Activated naive CD4-positive, alpha-beta T cell treated with anti-CD3 and anti-CD28 coated beads, Interleukin-2, amount 50 U/mL, for 72 hours (primary cell): ENCODE data around the gene TMEM87A. TPM values are rescaled to one million over a fixed set of nuclear protein-coding genes. Genes with fewer than 3 reads are reported as not detected.
A peak's percentile ranks its signal among the peaks of the same experiment; 100 is the strongest.

ENCODE experiments used
- ATAC-seq, 2 donors: fragments of 150-1000 bp; cut with Tn5 transposase; 2 replicates each; pipeline ENCODE4 v1.10.0; 2021; ENCODE audit warnings: mild to moderate bottlenecking in 2 of 2, moderate library complexity in 2 of 2
- DNase-seq, 2 donors: peaks; one replicate each; pipeline ENCODE4 v3.0.0; 2021 to 2022; ENCODE audit warnings: low spot score in 2 of 2
- H3K27ac Mint-ChIP-seq, 2 donors: one replicate each; pipeline ENCODE4 v1.8.0; 2022; ENCODE audit warnings: mild to moderate bottlenecking in 2 of 2, mixed read lengths in 2 of 2
- H3K36me3 Mint-ChIP-seq, 2 donors: one replicate each; pipeline ENCODE4 v1.8.0; 2022; ENCODE audit warnings: mixed read lengths in 2 of 2
- H3K9me3 Mint-ChIP-seq, 2 donors: one replicate each; pipeline ENCODE4 v1.8.0; 2022; ENCODE audit warnings: mixed read lengths in 2 of 2
- total RNA-seq, 2 donors: library from RNA; stranded (reverse); gene quantifications; one replicate each; pipeline ENCODE4 v1.2.3, GENCODE V29; 2022

TMEM87A gene
- total RNA-seq, 2 donors from 2014 or later, result 35.9 to 45.2 TPM

DNA sequence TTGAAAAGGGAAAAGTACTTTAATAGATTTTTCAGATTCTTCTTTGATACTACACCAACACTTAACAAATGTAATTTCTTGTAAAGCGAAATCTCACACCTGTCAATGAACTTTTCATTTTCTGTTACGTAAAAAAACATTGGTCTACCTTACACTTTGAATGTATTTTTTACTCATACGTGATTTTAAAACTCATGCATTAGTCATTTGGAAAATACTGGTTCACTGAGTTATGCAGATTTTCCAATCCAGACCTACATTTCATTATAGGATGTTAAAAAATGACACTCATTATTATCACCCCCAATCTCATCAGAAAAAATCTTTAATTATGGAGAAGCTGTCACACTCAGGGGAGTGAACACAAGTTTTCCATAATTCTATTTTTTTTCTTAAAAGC lies 79.8 kb downstream of the TMEM87A start:
- no peak for DNase-seq
- peak; percentile 60 to 67 for ATAC-seq
- Mint-ChIP-seq H3K27ac (peak overlapping the region; percentile 89 to 100), H3K9me3 (no peaks in the 10 kb centered on the region), H3K36me3 (peaks cover 18 to 66% of the 10 kb centered on the region in 2 donors)

DNA sequence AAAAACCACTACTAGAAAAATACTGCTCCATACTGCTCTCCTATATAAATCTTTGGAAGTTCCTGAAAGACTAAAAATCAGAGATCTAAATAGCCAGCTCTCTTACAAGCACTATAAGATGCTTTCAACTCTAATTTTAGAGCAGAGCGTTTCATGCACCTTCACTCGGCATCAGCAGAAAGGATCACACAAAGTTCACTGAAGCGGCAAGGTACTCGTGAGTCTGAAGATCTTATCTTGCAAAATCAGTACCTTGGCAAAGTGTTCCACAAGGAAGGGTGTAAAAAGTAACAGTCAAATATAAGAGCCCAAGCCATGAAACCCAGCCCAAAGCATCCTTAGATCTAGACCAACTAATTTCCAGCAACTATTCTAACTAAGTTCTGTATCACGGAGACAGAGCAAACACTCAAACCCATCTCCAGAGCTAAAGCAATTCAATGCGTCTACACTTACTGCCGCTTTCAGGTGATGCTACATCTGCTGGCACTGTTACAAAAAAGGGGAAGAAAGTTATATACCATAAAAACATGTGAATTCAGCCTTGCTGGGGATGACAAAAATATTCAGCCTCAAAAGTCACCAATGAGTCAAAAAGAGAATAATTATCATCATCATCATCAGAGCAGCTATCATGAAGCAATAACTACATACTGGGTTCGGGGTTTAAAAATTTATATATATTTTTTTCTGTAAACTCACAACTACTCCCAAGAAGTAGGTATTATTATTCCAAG lies 81.5 kb downstream of the TMEM87A start:
- Mint-ChIP-seq H3K27ac (peak overlapping the region; percentile 87 to 89), H3K9me3 (no peaks in the 10 kb centered on the region), H3K36me3 (peaks cover 21 to 71% of the 10 kb centered on the region in 2 donors)
- ATAC-seq (peak; percentile 46 to 49), DNase-seq (no peak)

DNA sequence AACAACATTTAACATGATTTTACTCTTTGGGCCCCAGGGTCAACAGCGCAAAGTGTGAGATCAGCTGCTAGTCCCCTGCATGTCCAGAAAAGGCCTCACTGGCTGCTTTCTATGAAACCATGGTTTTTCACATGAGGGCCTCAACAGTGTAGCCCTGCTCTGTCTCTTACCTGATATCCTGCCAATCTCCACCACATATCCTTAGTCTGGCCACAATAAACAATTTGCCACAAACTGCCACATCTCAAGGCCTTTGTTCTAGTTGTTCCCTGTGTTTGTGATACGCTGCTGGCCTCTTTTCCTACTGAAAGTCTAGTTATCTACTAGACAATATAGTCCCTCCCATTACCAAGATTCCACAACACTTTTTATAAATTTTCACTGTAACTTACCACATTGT lies 82.9 kb downstream of the TMEM87A start:
- Mint-ChIP-seq H3K27ac (peak overlapping the region; percentile 58 to 73), H3K36me3 (peaks cover 17 to 72% of the 10 kb centered on the region in 2 donors), H3K9me3 (no peaks in the 10 kb centered on the region)
- ATAC-seq, result no peak
- DNase-seq, result no peak

DNA sequence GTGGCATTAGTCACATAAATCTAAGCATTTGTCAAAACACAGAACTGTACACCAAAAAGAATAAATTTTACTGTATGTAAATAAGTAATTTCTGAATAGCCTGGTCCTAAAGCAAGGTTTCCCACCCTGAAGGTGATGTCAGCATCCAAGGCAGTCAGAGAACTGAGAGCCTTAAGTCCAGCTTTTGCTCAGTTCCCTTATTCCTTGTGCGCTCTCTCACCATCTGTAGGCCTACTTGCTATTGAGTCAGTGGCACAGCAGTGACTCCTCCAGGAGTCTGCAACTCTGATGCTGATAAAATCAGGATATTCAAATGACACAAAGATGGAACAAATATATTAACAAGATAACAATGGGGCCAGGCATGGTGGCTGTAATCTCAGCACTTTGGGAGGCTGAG lies 87.4 kb downstream of the TMEM87A start:
- ATAC-seq (no peak), DNase-seq (no peak)
- H3K9me3 Mint-ChIP-seq, result no peaks in the 10 kb centered on the region
- H3K27ac Mint-ChIP-seq, result no peak overlapping the region
- peaks cover 22 to 50% of the 10 kb centered on the region in 2 donors for H3K36me3 Mint-ChIP-seq

DNA sequence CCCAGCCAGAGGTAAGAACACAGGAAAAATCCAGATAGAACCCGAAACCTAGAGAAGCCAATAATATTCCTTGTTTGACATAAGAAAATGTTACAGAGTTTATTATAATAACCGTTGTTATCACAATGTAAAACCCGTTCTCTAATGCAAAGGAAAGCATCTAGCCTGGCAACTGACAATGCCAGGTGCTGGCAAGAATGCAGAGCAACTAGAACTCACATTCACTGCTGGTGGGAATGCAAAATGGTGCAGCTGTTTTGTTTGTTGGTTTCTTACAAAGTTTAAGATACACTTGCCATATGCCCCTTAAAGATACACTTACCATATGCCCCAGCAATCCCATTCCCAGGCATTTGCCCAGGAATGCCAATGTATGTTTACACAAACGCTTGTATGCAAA lies 88.5 kb downstream of the TMEM87A start:
- ATAC-seq, result no peak
- H3K36me3 Mint-ChIP-seq, result peaks cover 16 to 44% of the 10 kb centered on the region in 2 donors

DNA sequence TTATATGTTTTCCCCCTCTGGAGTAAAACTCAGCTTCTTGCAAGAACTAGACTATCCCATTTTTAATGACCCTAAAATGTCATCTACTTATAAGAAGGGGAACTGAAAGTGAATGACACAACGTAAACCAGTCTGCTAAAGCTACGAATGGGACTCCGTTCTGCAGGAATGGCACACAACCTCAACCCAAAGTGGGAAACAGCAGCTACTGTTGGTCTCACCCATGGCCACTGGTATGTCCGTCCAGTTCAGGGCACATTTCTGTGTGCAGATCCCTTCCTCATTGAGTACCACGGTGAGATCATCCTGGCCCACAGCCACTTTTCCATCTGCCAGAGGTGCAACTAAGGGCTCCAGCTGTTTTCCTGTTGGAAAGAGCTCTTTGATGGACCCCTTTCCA lies 88.9 kb downstream of the TMEM87A start:
- Mint-ChIP-seq H3K27ac (no peak overlapping the region), H3K36me3 (peaks cover 16 to 42% of the 10 kb centered on the region in 2 donors), H3K9me3 (no peaks in the 10 kb centered on the region)
- no peak for ATAC-seq
- DNase-seq, result no peak

More for the DNA sequence above, 88.5 kb downstream of the TMEM87A start:
- DNase-seq, result no peak
- Mint-ChIP-seq H3K9me3 (no peaks in the 10 kb centered on the region), H3K27ac (no peak overlapping the region)

DNA sequence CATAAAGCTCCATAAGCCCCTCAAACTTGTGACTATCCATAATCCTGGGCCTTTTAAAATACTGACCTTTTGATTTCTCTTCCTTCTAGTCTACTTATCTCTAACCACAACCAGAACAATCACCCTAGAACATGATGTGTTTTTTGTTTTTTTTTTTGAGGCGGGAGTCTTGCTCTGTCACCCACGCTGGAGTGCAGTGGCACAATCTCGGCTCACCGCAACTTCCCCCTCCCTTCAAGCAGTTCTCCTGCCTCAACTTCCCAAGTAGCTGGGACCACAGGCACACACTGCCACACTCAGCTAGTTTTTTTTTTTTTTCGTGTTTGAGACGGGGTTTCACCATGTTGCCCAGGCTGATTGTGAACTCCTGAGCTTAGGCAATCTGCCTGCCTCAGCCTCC lies 90.3 kb downstream of the TMEM87A start:
- DNase-seq (no peak), ATAC-seq (no peak)
- H3K27ac Mint-ChIP-seq, result peak overlapping the region; percentile 43 to 84
- peaks cover 17 to 29% of the 10 kb centered on the region in 2 donors for H3K36me3 Mint-ChIP-seq
- H3K9me3 Mint-ChIP-seq, result no peaks in the 10 kb centered on the region

DNA sequence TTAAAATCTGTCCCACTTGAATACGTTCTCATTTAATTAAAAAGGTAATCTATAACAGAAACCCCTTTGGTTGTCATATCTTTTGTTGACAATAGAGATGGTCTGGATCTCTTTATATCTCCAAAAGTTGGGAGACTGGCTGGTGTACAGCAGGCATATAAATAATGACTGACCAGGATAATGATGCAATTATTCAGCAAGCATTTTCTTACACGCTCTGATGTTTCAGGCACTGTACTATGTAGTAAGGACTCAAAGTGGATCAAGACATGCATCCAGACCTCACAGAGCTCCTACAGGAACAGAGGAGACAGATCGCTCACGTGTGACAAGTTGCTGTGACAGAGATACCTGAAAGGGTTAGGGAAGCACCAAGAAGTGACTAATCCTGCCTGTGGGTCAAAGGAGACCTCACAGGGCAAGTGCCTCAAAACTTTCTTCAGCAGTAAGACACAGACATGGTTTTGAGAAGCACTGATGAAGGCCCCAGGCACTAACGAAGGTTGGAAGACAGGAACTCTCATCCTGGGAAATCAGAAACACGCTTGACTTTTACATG lies 90.8 kb downstream of the TMEM87A start:
- peaks cover 15 to 24% of the 10 kb centered on the region in 2 donors for H3K36me3 Mint-ChIP-seq
- no peaks in the 10 kb centered on the region for H3K9me3 Mint-ChIP-seq
- peak overlapping the region; percentile 22 to 84 for H3K27ac Mint-ChIP-seq
- ATAC-seq (no peak), DNase-seq (no peak)

DNA sequence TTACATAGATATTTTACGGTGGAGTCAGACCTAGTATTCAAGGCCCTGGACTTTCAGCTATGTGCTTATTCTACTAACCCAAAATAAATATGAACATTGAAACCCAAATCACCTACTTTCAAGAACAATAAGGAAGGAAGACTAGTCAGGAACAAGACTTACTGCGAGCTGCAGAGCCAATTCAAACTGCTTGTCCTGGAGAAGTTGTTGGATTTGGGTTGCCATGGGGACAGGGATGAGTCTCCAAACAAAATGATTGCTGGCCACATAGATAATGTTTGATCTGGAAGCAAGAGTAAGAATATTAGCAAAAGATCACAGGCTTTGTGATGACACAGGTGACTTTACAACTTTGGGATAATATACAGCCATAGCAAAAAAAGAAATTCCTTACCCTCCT lies 95.2 kb downstream of the TMEM87A start:
- H3K27ac Mint-ChIP-seq, result no peak overlapping the region
- ATAC-seq, result no peak
- H3K9me3 Mint-ChIP-seq, result no peaks in the 10 kb centered on the region
- no peak for DNase-seq
- peaks cover 4 to 6% of the 10 kb centered on the region in 2 donors for H3K36me3 Mint-ChIP-seq

DNA sequence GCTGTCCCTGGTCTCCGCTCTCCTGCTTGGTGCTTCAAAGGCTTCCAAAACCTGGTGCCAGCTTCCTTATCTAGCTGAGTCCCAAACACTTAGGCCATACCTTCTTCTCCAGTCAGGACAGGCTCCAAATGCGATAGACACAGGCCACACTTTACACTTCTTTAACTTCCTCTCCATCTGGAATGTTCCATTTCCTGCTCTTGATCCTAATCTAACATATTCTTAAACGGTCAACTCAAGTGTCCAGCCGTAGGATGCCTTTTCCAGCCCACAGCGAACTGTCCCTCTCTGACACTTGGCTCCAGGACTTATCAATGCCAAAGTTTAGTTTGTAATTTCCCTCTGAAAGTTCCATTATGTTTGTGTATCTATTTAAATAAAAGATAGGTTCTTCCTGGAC lies 97.6 kb downstream of the TMEM87A start:
- ATAC-seq, result no peak
- Mint-ChIP-seq H3K36me3 (peaks cover 10 to 13% of the 10 kb centered on the region in 2 donors), H3K9me3 (no peaks in the 10 kb centered on the region), H3K27ac (peak overlapping the region; percentile 11 to 73)
- DNase-seq, result no peak

DNA sequence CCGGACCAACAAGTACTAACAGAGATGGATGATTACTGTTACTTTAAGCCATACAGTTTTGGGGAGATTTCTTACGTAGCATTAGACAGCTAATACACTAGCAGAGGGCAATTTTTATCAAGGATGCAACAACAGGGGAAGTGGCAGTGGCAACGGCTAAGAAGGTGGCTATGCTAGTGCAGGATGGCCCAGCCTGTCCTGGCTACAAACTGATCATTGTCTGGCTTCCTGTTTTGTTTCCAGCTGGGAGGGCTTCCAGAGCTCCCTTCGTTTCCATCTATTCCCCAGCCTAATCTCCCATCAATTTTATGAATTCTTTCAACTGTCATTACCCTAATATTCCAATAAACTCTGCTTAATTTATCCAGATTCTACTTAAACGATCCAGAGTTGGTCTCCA lies 100.8 kb downstream of the TMEM87A start:
- no peak for DNase-seq
- no peak for ATAC-seq
- H3K9me3 Mint-ChIP-seq, result no peaks in the 10 kb centered on the region
- H3K36me3 Mint-ChIP-seq, result peaks cover 8 to 17% of the 10 kb centered on the region in 2 donors
- peak overlapping the region; percentile 25 to 83 for H3K27ac Mint-ChIP-seq

DNA sequence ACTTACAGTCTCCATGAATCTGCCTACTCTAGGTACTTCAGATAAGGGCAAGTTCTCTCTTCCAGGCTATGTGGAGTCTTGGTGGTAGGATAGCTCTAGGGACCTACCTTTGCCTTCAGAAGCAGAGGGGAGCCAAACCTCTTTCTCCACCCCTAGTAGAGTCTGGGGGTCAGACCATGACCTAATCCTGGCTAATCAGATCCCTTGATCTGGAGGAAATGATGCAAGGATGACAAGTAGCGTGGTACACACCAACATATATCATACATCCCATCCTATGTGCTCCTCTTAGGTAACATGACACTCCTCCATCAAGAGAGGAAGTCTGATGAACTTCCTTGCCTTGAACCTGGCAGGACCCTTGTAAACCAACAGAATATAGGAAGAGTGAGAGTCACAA lies 101.4 kb downstream of the TMEM87A start:
- peak overlapping the region; percentile 83 to 93 for H3K27ac Mint-ChIP-seq
- H3K36me3 Mint-ChIP-seq, result peaks cover 8 to 17% of the 10 kb centered on the region in 2 donors
- no peak for ATAC-seq
- H3K9me3 Mint-ChIP-seq, result no peaks in the 10 kb centered on the region
- no peak for DNase-seq

DNA sequence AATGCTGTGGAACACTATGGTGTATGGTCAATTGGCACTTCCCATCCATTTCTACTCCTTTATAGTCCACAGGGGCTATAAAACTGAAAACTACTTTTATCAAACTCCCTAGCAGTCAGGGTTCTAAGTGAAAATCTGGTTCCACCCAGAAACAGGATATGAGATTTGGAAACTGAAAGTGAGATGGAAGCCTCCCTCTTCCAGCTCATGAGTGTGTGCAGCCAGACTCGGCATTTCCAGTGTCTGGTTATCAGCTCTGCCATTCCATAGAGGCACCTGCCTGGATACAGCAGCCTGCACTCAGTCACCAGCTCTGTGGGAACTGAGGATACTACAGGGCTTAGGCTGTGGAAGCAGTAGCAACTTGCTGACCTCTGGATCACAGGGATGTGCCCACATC lies 102.1 kb downstream of the TMEM87A start:
- H3K9me3 Mint-ChIP-seq, result no peaks in the 10 kb centered on the region
- DNase-seq, result no peak

DNA sequence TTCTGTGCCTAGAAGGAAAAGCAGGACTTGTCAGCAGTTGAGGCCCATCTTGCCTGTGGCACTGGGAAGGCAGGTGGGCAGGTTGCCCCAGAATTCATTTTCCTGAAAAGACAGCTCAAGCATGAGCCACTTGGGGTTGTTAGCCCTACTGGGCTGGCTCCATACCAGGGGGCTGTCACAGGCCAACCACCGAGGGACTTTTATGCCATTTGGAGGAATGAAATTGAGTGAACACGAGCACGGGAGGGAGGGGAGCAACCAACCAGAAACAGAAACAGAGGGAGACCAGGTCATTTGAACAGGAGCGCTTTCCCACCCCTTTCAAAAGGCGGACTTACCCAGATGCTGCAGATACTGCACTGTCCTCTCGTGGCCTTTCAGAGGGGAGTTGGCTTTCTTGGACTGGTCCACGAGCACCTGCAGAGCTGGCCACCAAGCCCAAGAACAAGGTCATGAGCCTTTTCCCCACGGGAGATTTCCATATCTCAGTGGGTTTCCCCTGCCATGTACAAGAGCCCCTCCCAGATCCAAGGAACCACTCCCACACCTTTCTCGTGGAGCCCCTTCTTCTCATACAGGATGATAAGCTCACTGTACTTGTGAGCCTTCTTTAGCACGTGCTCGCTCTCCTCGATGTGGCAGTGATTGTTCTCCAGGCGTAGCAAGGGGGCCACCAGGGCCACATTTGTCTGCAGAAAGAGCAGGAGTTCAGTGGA lies 106.8 kb downstream of the TMEM87A start:
- ATAC-seq (no peak), DNase-seq (no peak)
- H3K9me3 Mint-ChIP-seq, result no peaks in the 10 kb centered on the region
- H3K36me3 Mint-ChIP-seq, result peaks cover 3 to 11% of the 10 kb centered on the region in 2 donors
- peak overlapping the region in 1 of 2 donors; percentile 77 for H3K27ac Mint-ChIP-seq

More for the DNA sequence above, 102.1 kb downstream of the TMEM87A start:
- peak overlapping the region; percentile 83 to 93 for H3K27ac Mint-ChIP-seq
- peak; percentile 36 to 46 for ATAC-seq
- H3K36me3 Mint-ChIP-seq, result peaks cover 8 to 17% of the 10 kb centered on the region in 2 donors

DNA sequence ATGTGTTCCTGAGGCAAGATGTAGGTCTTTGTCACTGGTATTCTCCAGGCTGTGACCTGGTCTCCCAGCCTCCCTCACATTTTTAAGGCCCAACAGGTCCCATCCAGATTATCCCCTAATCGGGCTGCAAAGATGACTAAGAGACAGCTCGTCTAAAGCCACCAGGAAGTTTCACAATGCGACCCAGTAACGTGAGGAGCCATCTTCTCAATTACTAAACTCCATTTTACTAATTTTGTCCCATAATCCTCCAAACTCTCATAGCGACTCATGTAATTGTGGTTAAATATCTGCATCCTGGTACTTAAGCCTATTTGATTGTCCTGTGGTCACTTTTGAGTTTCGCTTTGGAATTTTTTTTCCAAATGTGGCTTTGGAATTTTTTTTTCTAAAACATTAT lies 108.1 kb downstream of the TMEM87A start:
- Mint-ChIP-seq H3K9me3 (no peaks in the 10 kb centered on the region), H3K27ac (peak overlapping the region in 1 of 2 donors; percentile 83), H3K36me3 (peaks cover 0 to 5% of the 10 kb centered on the region in 2 donors)
- DNase-seq, result no peak
- ATAC-seq, result no peak

DNA sequence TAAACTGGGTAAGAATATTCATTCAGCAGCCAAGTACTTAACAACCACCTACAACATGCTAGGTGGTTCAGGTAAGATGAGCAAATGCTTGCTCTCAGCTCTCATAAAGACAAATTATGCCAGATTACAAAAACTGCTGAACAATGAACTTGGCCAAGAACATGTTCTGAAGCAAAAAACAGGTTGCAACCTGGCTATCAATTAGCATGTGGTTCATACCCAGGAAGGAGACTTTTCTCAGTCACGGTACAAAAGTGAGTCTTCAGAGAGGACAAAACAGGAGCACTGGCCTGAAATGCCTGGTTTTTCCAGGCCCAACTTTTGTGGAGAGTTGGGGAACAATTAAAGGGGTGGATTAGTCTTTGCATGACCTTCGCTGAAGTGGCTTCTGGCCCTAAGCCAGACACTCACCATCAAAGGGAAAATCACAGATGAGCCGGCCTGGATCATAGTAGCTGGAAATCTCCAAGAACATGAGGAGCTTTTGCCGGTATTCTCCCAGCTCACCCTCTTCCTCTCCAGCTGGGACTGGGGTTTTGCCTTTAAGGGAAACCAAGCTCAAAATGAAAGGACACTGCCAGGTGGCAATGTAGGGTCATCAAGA lies 109.2 kb downstream of the TMEM87A start:
- no peaks in the 10 kb centered on the region for H3K36me3 Mint-ChIP-seq
- no peak for DNase-seq
- ATAC-seq, result no peak
- H3K27ac Mint-ChIP-seq, result no peak overlapping the region
- H3K9me3 Mint-ChIP-seq, result no peaks in the 10 kb centered on the region

DNA sequence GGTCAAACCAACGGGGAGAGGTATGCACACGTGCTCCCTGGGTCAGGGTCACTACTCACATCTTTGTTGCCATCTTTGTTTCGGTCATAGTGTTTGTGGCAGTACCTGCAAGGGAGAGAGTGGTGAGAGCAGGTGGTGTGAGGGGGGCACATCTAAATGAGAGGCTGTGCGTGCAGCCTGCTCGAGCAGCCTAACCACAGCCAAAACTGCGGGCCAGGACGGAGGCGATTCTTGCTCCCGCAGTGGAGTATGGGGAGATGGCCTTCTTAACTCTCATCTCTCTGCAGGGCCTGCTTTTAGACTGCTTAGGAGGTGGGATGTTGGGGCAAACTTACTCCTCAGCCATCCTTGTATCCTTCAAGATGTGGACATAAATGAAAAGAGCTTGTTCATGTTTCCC lies 109.9 kb downstream of the TMEM87A start:
- H3K36me3 Mint-ChIP-seq, result no peaks in the 10 kb centered on the region
- H3K27ac Mint-ChIP-seq, result peak overlapping the region in 1 of 2 donors; percentile 58
- no peak for DNase-seq
- no peaks in the 10 kb centered on the region for H3K9me3 Mint-ChIP-seq
- ATAC-seq, result no peak
